GM21528 (cell line): Measurements from ENCODE around the gene CDR2L.
"Not testable (repeated sequence)": the region's sequence is repeated elsewhere in the genome, so short reads cannot be mapped to it uniquely, and the experiment has no call there.

Source experiments
- ATAC-seq: cut with Tn5 transposase; IDR thresholded peaks from one replicate; pipeline ENCODE4 v1.9.1; 2021; ENCODE audit warnings: mild to moderate bottlenecking, moderate library complexity; ENCODE audit not compliant: unreplicated experiment, low FRiP score

CDR2L gene

GRCh38 chr17:74957935-74958740 lies 29.3 kb upstream of the CDR2L start:
- ATAC-seq: no peak

GRCh38 chr17:74959826-74960515 lies 27.5 kb upstream of the CDR2L start:
- no peak for ATAC-seq

GRCh38 chr17:74960570-74961342 lies 26.7 kb upstream of the CDR2L start:
- ATAC-seq: no peak

DNA sequence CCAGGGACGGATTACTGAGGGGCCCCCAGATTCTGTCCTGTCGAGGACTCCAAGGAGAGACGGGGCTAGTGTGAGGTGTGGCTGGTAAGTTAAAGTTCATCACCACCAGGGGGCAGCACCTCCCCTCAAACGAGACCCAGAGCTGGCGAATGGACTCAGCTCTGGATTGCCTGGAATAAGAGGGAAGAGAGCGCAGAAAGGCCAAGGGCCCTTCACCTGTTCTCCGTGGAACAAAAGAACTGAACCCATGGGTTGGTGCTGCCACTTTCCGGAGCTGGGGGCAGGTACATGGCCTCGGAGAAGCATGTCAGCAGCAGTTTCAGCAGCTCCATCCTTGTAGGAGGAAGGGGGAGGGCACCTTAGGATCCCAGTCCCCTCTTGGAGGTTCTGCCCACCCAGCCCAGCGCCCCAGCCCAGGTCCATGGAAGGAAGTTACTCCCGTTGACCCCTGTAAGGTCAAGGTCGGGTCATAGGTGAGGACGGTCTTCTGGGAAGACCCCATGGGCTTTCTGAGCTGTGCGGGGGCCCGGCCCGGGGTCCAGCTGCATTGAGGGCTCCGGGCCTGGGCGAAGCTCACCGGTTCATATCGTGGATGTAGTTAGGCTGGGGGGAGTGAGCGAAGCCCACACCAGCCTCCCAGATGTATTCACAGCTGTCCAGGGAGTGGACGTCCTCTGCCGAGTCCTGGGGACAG lies 25.6 kb upstream of the CDR2L start:
- no peak for ATAC-seq

DNA sequence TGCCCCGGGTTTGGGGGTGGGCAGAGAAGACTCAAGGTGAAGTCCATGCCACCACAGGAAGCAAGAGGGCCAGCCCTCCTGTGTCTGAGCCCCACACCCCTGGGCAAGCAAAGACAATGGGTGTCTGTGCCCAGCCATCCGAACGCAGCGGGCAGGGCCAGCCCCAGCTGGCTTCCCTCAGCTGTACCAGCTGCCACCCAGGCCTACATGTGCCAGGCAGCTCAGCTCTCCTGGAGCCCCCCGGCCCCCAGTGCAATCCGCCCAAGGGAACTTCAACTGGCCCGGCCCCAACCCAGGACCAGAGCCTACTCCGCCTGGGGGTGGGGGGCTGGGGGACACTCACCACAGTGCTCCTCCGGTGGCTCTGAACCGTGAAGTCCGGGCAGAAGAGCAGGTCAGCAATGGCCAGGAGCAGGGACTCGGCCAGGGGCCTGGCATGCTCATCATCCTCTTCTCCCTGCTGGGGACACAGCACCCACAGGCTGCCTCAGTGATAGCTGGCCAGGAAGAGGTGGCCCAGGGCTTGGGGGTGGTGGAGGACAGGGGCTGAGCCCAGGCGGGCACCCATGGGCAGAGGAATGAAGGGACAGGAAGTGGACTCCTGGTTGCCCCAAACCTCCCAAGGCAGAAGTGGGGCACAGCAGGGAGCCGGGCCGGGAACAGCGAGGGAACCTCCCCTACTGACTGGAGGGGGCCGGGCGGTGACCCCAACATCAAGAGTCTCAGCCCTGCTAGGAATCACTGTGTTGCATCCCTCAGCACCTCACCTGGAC lies 24.6 kb upstream of the CDR2L start:
- ATAC-seq: no peak

GRCh38 chr17:74963656-74964055 lies 23.8 kb upstream of the CDR2L start:
- no peak for ATAC-seq

- no peak for ATAC-seq
Measured at GRCh38 chr17:74964246-74964761, 23.1 kb upstream of the CDR2L start.

DNA sequence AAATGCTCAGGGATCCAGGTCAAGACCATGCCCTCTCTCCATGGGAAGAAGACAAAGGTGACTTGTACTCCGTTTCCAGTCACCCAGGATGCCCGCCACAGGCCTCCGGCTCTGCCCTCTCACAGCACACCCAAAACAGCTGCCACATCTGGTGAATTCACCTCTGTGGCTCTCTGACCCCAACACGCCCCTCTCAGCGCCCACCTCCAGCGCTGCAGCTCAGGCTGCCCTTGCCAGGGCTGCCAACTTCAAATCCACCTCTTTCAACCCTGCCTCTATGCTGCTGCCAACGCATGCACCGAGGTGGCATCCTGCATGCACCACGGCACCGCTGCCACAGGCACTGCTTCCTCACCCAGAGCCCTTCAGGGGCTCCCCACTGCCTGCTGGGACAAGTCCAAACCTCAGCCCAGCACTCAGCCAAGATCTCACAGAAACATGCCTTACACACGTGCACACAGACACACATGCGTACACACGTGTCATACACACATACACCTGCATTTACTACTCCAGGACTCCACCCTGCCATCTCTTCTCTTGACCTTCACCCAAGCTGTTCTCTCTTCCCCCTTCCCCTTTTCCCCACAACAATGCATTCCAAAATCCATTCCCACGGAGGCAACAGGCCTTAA lies 22.3 kb upstream of the CDR2L start:
- no peak for ATAC-seq

- ATAC-seq: no peak
Measured at GRCh38 chr17:74968361-74968780, 19.1 kb upstream of the CDR2L start.

GRCh38 chr17:74969501-74969900 lies 17.9 kb upstream of the CDR2L start:
- ATAC-seq: not testable (repeated sequence)

DNA sequence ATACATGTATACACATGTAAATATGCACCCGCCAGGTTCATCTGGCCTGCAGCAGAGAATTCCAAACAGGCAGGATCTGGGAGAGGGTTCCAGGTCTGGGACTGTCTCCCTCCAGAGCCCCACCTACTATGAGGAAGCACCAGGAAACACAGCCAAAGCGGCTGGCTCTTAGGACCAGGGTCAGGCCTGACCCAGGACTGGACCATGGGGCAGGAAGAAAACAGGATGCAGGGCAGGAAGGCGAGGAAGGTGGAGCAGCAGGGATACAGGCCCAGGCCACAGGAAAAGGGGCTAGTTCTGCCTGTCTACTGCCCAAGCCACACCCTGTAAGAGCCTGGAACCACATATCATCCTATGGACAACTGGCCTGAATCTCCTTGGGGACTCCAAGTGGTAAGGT lies 17.0 kb upstream of the CDR2L start:
- ATAC-seq: no peak

GRCh38 chr17:74971069-74971841 lies 16.2 kb upstream of the CDR2L start:
- ATAC-seq: no peak

GRCh38 chr17:74971842-74972106 lies 15.7 kb upstream of the CDR2L start:
- ATAC-seq: no peak

GRCh38 chr17:74972107-74972972 lies 15.1 kb upstream of the CDR2L start, which contains the start of gene HID1:
Gene HID1 (minus strand): TSS chr17:74972759. CDS start chr17:74972656, 103 bp downstream.
- no peak for ATAC-seq

DNA sequence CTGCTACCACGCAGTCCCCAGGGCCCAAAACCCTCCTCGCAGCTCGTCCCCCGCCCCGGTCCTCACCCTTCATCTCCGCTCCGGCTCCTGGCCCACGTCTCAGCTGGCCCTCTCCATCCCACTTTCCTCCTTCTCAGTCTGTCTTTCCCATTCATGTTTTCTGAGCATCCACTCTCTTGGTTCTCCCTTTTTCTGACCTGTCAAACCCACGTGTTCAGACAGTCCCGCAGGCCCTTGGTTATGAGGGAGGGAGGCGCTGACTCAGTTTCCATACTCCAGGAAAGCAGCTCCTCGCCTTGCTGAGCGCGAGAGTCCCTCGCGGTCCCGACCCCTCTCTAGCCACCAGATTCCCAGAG lies 14.5 kb upstream of the CDR2L start:
- no peak for ATAC-seq

DNA sequence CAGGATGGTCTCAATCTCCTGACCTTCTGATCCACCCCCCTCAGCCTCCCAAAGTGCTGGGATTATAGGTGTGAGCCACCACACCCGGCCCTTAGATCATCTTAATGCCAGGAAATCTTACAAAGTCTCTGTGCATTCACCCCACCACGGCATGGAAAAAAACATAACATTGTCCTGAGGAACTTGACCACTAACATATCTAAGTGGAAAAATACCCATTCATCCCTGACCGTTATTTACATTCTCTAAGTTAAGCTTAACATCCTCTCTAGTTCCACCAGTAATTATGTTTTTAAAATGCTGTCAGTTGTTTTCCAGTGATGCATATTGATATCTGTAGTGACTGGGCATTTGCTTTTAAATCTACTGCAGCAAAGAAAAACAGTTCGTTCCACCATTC lies 11.5 kb upstream of the CDR2L start:
- ATAC-seq: no peak

DNA sequence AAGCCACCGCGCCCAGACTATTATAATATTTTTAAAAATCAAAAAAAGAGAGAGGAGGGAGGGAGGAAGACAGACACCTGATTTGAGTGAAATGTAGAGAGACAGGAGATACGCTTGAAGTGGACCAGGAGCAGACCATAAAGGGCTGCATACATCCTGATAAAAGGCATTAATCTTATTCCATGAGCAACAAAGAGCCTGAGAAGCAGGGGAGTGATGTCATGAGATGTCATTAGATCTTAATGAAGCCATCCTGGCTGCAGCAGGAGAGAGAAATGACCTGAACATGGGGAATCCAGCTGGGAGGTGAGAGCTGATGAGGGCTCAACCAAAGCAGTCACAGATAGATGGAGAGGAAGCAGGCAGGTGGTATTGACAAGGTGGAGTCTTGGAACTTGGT lies 9.6 kb upstream of the CDR2L start:
- no peak for ATAC-seq

- no peak for ATAC-seq
Measured at GRCh38 chr17:74978240-74978639, 9.2 kb upstream of the CDR2L start.
